HG03064 (cell line): ENCODE data around the gene ADIRF.
"Not testable (repeated sequence)": the region's sequence is repeated elsewhere in the genome, so short reads cannot be mapped to it uniquely, and the experiment has no call there.

Experiments
- ATAC-seq: cut with Tn5 transposase; IDR thresholded peaks from one replicate; pipeline ENCODE4 v1.9.1; 2021; ENCODE audit warnings: low read depth; ENCODE audit not compliant: unreplicated experiment

Gene ADIRF

DNA sequence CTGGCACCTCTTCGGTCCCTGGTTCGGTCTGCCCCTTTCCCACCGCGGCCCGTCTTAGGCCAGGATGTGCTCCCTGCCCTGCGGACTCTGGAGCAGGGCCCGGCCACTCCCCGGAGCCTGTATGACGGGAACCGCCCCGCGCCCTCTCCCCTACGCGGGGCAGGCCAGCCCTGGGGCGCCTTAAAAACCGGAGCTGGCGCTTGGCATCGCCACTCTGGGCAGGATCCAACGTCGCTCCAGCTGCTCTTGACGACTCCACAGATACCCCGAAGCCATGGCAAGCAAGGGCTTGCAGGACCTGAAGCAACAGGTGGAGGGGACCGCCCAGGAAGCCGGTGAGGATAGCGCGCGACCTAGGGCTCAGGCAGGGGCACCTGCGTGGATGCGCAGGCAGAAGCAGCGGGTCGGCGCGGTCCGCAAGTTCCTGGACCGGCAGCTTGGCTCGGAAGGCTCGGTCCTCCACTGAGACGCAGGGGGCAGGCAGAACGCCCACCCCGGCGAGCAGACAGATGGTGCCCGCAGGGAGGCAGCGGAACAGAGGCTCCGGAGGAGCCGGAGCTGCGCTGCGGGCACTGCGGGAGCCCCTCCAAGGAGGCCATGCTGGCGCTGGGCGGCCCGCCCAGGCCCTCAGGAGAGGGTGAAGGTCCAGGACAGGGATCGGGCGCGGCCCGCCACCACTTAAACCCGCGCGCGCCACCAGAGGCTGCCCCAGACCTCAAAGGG lies at the start of gene ADIRF:
Gene ADIRF (plus strand): TSS at position 212 of the 723 bp plus-strand sequence. CDS start 63 bp downstream, at position 275.
- no peak for ATAC-seq

DNA sequence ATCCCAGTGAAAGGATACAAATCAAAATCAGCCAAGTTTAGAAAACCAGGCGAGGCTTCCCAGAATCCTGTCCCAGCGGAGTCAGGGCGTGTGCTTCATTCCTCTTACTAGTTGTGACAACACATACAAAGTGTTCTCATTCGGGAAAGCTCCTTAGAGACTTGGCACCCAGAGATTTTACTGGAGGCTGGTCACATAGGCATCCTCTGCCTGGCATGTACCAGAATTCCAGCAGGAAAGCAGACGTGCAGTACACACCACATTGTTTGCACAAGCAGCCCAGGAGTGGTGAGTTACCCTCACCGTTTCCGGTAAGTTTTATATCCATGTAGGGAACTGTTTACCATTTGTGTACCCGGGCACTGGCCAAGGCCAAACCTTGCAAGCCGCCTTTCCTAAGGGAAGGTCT lies 45.7 kb upstream of the ADIRF start:
- ATAC-seq = no peak

DNA sequence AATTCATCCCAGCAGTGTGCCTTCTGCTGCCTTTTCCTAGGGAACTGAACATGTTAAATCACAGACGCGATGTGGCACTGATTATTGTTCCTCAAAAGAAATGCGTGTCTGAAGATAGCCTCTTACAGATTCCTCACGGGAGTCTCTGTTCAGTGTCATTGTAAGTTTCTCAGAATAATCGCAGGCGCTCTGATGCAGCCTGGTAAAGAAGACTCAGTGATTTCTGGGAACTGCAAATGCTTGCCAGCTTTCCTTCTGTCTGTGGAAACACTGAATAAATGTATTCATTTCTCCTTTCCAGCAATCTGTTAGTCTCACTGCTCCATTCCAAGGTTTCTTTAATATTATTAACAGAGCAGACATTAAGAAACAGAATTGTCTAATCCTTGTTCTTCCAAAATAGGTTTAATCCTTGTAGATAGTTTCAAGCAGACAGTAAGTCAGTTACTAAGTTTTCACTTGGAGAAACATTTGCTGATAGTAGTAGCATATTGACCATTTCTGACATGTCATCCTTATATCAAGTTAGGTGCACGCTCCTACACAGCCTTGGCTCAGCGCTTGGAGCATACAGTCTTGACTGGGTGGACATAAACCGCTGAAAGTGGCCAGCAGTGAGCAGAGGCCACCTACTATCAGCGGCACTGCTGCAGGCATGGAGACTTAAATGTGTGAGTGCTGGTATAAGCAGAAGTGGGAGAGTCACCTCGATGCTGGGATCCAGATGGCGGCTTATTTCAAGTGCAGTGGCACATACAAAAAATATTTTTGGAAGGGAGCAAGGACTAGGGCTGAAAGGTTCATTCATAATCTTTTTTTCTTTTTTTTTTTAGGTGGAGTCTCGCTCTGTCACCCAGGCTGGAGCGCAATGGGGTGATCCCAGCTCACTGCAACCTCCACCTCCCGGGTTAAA lies 38.6 kb upstream of the ADIRF start:
- ATAC-seq = no peak

DNA sequence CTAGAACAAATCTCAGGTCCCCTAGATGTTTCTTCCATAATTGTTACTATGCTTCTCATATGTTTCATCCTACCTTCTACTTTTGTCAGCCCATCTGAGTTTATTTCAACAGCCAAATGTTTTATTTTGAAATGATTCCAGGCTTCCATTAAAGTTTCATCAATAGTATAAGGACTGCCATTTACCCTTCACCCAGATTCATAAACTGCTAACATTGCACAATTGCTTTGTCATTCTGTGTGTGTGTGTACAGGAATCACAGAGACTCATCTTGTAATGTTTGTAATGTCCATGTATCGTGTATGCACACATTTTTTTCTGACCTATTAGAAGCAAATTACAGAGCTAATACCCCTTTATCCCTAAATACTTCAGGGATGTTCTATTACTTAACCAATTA lies 36.4 kb upstream of the ADIRF start:
- no peak for ATAC-seq

DNA sequence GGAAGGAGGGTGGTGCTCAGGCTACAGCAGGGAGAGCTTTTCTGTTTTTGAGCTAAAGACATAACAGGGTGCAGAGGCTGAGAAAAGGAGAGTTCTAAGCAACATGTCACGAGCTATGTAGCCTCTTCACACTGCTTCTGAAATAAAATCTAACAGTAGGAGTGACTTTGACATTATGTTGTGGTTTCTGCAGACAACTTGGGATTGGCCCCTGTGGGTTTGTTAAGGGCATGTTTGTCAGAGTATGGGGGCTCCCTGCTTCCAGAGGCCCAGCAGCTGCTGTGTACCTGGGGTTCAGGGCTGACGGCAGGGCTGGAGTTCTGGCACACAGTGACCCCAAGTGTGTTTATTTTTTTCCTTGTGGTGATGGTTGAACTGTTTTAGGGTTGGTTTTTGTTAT lies 35.6 kb upstream of the ADIRF start:
- ATAC-seq = no peak

DNA sequence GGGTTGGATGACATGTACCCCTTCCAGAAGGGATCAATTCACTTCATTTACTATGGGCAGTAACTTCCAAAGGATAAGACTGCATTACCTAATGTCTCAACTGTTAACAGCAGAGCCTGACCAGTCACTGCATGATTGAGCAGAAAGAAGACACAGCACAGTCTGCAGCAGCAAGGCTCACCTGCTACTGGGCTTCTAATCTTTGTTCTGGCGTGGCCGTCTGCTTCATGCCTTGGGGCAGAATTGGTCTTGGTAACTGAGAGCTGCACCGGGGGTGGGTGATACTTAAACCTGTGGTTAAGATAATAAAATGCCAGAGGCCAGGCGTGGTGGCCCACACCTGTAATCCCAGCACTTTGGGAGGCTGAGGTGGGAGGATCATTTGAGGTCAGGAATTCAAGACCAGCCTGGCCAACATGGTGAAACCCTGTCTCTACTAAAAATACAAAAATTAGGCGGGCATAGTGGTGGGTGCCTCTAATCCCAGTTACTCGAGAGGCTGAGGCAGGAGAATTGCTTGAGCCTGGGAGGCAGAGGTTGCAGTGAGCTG lies 34.0 kb upstream of the ADIRF start:
- not testable (repeated sequence) for ATAC-seq

DNA sequence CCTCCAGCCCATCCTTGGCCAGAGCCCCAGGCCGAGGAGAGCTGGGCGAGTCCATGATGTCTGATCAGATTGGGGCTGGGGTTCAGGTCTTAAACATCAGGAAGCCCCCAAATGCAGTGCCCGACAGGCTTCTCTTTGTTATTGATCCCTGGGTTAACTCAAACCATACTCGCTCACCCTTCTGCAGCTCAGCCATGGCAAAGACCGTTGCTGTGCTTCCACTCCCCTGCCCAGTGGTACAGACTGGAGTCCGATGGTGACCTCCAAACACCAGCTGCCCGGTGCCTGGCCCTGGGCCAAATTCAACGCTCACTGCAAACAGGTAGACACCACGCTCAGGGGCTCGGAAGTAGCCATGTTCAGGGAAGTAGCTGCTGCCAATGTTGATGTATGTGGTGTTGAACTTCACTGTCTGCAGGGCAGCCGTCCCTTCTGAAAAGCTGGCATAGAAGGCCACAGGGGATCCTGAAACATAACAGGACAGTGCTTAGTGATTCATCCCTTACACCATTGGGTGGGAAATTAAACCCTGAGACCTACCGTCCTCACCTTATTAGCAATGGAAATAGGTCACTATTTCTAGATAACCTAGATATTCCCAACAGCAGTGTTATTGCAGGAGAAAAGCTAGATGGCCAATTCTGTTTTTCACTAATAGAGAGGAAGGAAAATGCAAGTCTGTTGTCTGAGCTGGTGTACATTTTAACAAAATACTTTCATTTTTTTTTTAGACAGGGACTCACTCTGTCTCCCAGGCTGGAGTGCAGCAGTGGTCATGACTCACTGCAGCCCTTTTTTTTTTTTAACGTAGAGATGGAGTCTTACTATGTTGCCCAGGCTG lies 31.4 kb upstream of the ADIRF start:
- no peak for ATAC-seq

DNA sequence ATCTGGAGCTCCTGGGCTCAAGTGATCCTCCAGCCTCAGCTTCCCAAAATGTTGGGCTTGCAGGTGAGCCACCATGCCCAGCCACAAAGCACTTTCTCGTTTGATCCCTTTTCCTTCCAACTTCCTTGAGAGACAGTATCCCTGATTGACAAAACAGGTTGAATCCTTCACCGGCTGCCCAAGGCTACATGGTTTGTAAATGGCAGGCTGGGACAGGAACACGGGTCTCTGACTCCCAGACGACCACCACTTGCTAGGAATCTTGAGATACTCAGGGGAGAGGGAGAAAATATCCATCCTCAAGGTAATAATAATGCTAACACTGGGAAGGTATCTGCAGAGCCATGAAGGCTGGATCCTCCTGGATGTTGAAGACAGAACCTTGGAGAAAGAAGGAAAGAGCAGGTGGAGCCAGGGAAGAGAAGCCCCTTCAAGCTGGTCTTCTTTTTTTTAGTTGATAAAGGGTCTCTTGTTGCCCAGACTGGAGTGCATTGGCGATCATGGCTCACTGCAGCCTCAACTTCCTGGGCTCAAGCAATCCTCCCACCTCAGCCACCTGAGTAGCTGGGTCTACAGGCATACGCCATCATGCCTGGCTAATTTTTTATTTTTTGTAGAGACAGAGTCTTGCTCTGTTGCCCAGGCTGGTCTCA lies 30.7 kb upstream of the ADIRF start:
- no peak for ATAC-seq

DNA sequence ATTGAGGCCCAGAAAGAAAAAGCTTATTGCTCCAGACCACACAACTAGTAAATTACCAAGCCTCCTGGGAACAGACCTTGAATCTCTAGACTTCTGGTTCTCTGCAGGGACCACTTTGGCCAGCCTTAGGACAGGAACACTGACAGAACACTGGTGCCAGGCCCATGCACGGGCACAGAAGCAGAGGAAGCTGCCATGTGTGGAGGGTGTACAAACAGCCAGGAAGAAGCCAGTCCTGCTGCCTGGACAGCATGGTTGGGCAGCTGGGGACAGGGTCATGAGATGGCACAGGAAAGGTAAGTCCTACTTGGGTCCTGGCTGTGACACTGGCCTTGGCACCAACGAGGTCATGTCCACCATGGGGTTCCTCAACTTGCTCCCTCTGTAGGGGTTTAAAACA lies 30.0 kb upstream of the ADIRF start:
- no peak for ATAC-seq

DNA sequence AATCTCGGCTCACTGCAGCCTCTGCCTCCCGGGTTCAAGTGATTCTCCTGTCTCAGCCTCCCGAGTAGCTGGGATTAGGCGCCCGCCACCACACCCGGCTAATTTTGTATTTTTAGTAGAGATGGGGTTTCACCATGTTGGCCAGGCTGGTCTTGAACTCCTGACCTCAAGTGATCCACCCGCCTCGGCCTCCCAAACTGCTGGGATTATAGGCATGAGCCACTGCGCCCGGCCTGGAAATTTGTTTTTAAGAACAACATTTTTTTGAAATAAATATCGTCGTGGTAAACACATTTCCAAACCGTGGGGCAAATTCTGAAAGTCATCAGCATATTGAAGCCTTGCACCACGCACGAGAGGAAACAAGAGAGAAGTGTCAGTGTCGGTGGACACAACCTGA lies 28.2 kb upstream of the ADIRF start:
- not testable (repeated sequence) for ATAC-seq

DNA sequence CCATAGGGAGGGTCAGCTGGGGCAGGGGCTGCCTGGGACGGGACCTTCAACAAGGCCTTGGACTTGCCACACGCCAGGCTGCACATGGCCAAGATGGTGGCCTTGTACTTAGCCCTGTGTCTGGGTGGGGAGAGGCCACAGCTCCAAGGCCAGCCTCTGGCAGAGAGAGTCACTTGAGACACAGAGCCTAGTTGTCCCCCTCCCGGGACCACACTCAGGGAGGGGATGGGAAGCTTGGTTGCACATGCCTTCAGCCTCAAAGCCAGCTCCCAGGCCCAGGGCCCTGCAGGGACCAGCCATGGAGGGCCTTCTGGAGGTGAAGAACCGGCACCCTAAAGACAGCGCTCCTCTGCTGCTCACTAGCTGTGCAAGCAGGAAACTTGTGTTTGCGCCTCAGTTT lies 27.6 kb upstream of the ADIRF start:
- ATAC-seq = no peak

DNA sequence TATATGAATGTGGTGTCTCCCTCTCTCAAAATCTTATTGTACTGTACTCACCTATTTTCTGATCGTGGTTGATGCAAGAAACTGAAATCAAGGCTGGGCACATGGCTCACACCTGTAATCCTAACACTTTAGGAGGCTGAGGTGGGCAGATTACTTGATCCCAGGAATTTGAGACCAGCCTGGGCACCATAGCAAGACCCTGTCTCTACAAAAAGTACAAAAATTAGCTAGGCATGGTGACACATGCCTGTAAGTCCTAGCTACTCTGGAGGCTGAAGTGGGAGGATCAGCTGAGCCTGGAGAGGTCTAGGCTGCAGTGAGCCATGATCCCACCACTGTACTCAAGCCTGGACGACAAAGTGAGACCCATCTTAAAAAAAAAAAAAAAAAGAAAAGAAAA lies 26.9 kb upstream of the ADIRF start:
- ATAC-seq = no peak

DNA sequence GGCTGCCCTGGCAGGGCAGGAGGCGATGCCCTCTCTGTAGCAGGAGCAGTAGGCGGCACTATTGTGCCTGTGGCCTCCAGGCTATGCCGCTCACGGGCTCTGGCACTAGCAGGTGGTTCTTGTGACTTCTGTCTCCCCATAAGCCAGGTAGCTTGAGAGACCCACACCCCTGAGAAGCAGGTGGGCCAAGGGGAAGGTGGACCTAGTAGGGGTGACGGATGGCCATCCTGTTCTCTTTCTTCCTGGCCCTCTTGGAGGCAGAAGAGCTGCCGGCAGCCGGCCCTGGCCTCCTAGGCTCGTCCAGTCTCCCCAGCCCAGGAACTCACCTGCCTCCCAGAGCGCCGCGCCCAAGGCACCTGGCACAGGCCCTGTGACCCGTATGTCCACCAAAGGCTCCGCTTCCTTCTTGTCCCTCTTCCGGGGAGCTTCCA lies 26.3 kb upstream of the ADIRF start:
- no peak for ATAC-seq

DNA sequence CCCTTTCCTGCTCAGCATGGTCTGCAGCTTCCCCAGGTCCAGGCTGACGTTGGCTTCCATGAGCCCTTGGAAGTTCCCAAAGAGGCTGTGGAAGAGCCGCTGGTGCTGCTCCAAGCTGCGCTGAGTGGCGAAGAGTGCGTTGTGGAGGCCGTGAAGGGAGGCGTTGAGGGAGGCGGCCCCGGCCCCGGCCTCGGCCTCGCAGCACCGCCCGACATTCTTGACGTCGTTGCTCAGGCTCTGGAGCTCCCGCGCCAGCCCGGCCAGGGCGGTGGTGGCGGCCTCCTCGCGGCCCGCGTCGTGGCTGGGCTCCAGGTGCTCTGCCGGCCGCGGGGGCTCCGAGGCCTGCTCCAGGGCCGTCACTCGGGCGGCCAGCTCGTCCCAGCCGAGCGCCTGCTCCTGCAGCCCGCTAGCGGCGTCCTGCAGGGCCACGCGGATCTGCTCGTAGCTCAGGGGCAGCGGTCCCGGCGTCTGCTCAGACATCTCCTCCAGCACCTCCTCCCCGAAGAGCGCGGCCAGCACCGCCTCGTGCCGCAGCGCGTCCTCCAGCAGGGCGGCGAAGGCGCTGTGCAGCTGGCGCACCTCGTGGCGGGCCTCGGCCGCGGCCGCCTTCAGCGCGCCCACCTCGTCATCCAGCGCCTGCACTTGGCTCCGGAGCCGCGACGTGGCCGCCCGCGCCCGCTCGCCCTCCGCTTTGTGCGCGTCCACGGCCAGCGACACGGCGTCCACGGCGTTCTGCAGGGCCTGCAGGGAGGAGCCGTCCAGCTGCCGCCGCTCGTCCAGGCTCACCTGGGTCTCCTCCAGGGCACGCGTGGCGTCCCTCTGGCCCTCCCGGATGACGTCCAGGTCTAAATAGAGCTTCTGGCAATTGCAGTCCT lies 25.6 kb upstream of the ADIRF start:
- no peak for ATAC-seq

DNA sequence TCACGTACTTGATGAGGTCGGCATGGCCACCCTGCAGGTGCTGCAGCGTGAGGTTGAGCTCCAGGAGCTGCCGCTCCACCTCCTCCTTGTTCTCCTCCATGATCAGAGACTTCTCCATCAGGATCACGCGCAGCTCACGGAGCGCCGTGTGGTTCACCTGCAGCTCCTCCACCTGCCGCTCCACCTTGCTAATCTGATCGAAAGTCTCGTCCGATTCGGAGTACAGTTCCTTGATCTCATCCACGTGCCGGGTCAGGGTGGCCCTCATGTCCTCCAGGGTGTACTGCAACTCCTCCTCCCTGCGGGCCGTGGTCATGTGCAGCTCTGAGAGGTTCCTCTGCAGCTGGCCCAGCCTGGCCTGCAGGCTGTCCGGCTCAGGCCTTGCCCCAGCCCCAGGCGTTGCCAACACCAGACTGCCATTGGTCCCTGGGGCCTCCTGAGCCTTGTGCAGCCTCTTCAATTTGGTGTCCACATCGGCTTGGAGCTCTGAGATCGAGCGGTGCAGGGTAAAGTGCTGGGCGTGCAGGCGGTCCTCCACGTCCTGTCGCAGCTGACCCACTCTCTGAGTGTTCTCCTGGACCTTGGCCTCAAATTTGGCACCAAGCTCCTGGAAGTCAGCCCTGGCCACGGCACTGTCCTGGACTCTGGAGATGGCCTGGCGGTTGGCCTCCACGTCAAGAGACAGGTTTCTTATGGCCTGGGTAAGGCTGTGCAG lies 24.8 kb upstream of the ADIRF start:
- ATAC-seq = no peak

DNA sequence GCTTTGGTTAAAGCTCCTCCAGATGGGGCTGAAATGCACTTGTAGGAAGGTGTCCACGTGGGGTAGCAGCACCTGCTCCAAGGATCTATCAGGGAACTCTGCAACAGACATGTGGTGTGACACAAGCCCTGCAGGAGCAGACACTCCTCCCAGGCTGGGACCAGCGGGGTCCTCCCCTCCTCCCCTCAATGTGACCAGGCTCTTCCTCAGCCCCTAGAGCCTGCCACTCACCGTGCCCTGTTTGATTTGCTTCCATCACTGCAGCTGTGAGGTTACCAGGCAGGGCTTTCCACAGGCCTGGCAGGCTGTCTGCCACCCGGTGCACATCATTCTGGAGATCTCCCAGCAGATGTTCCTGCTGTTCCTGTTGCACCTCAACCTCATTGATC lies 24.3 kb upstream of the ADIRF start:
- ATAC-seq = no peak

DNA sequence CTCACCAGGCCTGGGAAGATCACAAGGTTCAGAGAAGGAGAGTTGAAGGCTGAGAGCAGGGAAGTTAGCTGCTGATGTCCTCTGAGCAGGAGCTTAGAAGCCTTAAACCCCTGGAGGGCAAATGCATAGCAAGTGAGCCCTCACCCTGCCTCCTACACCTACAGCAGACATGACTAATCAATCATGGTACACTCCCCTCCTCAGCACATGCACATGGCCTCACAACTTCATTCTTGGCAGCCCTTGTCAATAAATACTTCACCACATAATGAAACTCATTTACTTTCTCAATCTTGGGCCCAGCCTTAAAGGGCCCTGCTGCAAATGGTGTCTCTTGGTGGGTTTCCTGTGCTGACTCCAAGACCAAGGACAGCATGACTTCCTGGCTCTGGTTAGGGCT lies 23.8 kb upstream of the ADIRF start:
- no peak for ATAC-seq

DNA sequence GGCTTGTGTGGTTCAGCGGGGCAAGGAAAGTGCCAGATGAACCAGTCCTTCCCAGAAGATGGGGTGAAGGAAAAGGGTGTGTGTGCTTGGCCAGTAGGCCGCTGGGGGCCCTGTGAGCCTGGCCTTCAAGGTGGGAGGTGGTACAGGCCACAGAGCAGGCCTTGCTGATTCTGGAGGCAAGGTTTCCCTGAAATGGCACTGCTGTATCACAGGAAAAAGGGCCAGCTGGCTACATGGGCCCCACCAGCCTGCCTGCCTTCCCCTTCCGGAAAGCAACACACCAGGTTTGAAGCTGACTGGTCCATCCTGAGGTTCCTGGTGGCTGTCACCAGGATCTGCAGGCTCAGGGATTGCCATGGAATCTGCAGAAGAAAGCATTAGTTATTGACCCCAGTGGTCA lies 23.4 kb upstream of the ADIRF start:
- no peak for ATAC-seq
